Activated CD8-positive, alpha-beta T cell treated with anti-CD3 and anti-CD28 coated beads for 36 hours (primary cell): ENCODE measurements around the gene KLF9. TPM values are rescaled to one million over a fixed set of nuclear protein-coding genes. Genes with fewer than 3 reads are reported as not detected.

Experiments used
- ATAC-seq: fragments of 200-7000 bp; cut with Tn5 transposase; one replicate; pipeline ENCODE4 v1.10.0; 2021; ENCODE audit warnings: mild to moderate bottlenecking, moderate library complexity
- CTCF ChIA-PET: fragments of 350-600 bp; sonication (Branson Sonifier 250); formaldehyde crosslinking; loops from one replicate; lab custom pipeline; 2021; ENCODE audit warnings: antibody characterized with exemption; lab: Charles Lee
- POLR2A ChIA-PET: fragments of 350-600 bp; sonication (Branson Sonifier 250); formaldehyde crosslinking; loops from one replicate; lab custom pipeline; 2021; ENCODE audit warnings: antibody characterized with exemption; lab: Charles Lee
- DNase-seq: peaks from one replicate; pipeline ENCODE4 v3.0.0-alpha.2; 2020
- H3K27ac Mint-ChIP-seq: one replicate; pipeline ENCODE4 v1.8.0; 2021; ENCODE audit warnings: mild to moderate bottlenecking, mixed read lengths
- H3K27me3 Mint-ChIP-seq: one replicate; pipeline ENCODE4 v1.8.0; 2021; ENCODE audit warnings: mixed read lengths
- H3K36me3 Mint-ChIP-seq: one replicate; pipeline ENCODE4 v1.8.0; 2021; ENCODE audit warnings: low read depth, mixed read lengths
- H3K4me1 Mint-ChIP-seq: one replicate; pipeline ENCODE4 v1.8.0; 2021; ENCODE audit warnings: low read depth, mixed read lengths
- H3K4me3 Mint-ChIP-seq: one replicate; pipeline ENCODE4 v1.8.0; 2021; ENCODE audit warnings: mild to moderate bottlenecking, moderate library complexity, mixed read lengths
- H3K9me3 Mint-ChIP-seq: one replicate; pipeline ENCODE4 v1.8.0; 2021; ENCODE audit warnings: mixed read lengths
- intact Hi-C: fragments of 100-400 bp; cut with micrococcal nuclease; formaldehyde crosslinking; loops from one replicate; pipeline ENCODE4 v1.10.0; 2022
- total RNA-seq, 2 experiments: library from RNA; stranded (reverse); gene quantifications; one replicate each; pipeline ENCODE4 v1.2.3, GENCODE V29; 2021
- TF ChIP-seq, protein P1 (sequence below): fragments of 200-600 bp; IDR thresholded peaks from one replicate; pipeline ENCODE4 v1.8.0; 2022; ENCODE audit warnings: antibody characterized with exemption, mild to moderate bottlenecking

KLF9 gene
- total RNA-seq, 2 experiments from 2014 or later, result 19.0 to 20.1 TPM

DNA sequence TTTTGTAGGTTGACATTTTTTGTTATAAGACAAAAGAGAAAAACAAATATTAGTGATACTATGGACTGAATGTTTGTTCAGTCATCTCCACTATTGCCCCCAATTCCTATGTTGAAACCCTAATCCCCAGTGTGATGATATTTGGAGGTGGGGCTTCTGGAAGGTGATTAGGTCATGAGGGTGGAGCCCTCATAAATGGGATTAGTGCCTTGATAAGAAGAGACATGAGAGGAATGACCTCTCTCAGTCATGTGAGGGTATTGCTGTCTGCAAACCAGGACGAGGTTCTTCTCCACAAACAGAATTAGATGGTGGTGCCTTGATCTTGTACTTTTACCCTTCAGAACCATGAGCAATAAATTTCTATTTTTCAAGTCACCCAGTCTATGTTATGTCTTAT lies 34.5 kb upstream of the KLF9 start:
- Mint-ChIP-seq H3K36me3 (no peaks in the 10 kb centered on the region), H3K9me3 (no peaks in the 10 kb centered on the region), H3K4me1 (no peaks in the 10 kb centered on the region), H3K27ac (no peak overlapping the region), H3K4me3 (no peak overlapping the region), H3K27me3 (no peaks in the 10 kb centered on the region)
- ATAC-seq, result no peak
- ChIA-PET POLR2A (no interaction called here), CTCF (no interaction called here)
- DNase-seq, result no peak
- intact Hi-C loops, result no loop called here
- TF ChIP-seq, protein P1, sequence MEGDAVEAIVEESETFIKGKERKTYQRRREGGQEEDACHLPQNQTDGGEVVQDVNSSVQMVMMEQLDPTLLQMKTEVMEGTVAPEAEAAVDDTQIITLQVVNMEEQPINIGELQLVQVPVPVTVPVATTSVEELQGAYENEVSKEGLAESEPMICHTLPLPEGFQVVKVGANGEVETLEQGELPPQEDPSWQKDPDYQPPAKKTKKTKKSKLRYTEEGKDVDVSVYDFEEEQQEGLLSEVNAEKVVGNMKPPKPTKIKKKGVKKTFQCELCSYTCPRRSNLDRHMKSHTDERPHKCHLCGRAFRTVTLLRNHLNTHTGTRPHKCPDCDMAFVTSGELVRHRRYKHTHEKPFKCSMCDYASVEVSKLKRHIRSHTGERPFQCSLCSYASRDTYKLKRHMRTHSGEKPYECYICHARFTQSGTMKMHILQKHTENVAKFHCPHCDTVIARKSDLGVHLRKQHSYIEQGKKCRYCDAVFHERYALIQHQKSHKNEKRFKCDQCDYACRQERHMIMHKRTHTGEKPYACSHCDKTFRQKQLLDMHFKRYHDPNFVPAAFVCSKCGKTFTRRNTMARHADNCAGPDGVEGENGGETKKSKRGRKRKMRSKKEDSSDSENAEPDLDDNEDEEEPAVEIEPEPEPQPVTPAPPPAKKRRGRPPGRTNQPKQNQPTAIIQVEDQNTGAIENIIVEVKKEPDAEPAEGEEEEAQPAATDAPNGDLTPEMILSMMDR, result no peak

DNA sequence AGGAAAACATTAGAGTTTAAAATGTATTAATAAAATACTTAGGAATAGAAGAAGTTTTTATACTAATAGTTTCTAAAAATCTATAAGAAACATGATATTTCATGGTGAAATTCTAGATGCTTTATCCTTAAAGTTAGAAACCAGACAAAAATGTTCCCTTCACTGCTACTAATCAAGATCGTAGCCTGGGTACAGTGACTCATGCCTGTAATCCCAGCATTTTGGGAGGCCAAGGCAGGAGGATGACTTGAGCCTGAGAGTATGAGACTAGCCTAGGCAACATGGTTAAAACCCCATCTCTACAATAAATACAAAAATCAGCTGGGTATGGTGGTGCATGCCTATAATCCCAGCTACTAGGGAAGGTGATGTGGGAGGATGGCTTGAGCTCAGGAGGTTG lies 30.4 kb upstream of the KLF9 start:
- H3K27ac Mint-ChIP-seq, result no peak overlapping the region
- H3K9me3 Mint-ChIP-seq, result no peaks in the 10 kb centered on the region
- TF ChIP-seq, protein P1, result no peak
- POLR2A ChIA-PET, result no interaction called here
- H3K4me1 Mint-ChIP-seq, result no peaks in the 10 kb centered on the region
- CTCF ChIA-PET, result interaction anchor here (1.0 kb wide), 1 partner anchor 14 kb away, joined by 3 read pairs; no protein-coding TSS in a partner anchor
- intact Hi-C loops, result no loop called here
- ATAC-seq (no peak), DNase-seq (no peak)
- H3K36me3 Mint-ChIP-seq, result no peaks in the 10 kb centered on the region
- no peak overlapping the region for H3K4me3 Mint-ChIP-seq
- no peaks in the 10 kb centered on the region for H3K27me3 Mint-ChIP-seq

DNA sequence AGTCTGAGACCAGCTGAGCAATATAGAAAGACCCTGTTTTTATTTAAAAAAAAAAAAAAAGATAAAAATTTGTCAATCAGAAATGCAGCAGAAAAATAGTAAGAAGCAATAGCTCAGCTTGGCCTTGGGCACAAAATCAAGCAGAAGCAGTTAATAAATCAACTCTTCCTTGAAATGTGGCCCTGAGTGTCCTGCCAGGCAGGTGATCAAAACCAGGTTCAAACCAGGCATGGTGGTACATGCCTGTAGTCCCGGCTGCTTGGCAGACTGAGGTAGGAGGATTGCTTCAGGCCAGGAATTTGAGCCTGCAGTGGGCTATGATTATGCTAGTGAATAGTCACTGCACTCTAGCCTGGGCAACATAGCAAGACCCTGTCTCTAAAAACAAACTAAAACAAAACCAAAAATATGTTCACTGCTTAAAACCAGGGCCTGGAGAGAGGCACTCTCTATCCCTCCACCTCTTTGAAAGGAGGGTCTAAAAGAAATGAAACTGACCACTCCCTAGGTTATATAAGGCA lies 27.9 kb upstream of the KLF9 start:
- peaks cover 7% of the 10 kb centered on the region for H3K4me1 Mint-ChIP-seq
- CTCF ChIA-PET, result interaction anchor here (1.0 kb wide), 1 partner anchor 22 kb away, joined by 3 read pairs; no protein-coding TSS in a partner anchor
- no peaks in the 10 kb centered on the region for H3K36me3 Mint-ChIP-seq
- intact Hi-C loops, result no loop called here
- H3K4me3 Mint-ChIP-seq, result no peak overlapping the region
- TF ChIP-seq, protein P1, result no peak
- POLR2A ChIA-PET, result no interaction called here
- DNase-seq (no peak), ATAC-seq (no peak)
- H3K27ac Mint-ChIP-seq, result no peak overlapping the region
- H3K27me3 Mint-ChIP-seq, result no peaks in the 10 kb centered on the region
- H3K9me3 Mint-ChIP-seq, result no peaks in the 10 kb centered on the region

DNA sequence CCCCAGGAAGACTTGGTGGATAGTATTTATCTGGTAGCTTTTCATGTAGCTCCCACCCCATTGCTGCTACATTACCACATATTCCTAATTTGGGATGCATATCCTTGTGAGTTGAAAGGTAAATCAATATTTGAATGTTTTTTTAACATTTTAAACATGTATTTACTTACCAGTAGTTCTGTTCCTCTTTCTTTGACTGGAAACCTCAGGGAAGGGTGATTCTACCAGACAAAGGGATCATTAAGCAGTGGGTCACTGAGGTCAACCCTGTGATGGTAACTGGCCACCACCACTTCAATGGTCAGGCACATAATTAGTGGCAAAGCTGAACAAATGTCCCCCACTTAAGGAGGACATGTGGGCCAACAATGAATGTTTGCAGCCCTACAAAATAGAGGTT lies 27.2 kb upstream of the KLF9 start:
- Mint-ChIP-seq H3K27me3 (no peaks in the 10 kb centered on the region), H3K9me3 (no peaks in the 10 kb centered on the region), H3K27ac (no peak overlapping the region), H3K4me3 (no peak overlapping the region), H3K4me1 (peaks cover 7% of the 10 kb centered on the region), H3K36me3 (no peaks in the 10 kb centered on the region)
- ChIA-PET CTCF (interaction anchor here (1.0 kb wide), 1 partner anchor 23 kb away, joined by 3 read pairs; no protein-coding TSS in a partner anchor), POLR2A (no interaction called here)
- ATAC-seq (no peak), DNase-seq (no peak)
- TF ChIP-seq, protein P1, result no peak
- intact Hi-C loops, result no loop called here

DNA sequence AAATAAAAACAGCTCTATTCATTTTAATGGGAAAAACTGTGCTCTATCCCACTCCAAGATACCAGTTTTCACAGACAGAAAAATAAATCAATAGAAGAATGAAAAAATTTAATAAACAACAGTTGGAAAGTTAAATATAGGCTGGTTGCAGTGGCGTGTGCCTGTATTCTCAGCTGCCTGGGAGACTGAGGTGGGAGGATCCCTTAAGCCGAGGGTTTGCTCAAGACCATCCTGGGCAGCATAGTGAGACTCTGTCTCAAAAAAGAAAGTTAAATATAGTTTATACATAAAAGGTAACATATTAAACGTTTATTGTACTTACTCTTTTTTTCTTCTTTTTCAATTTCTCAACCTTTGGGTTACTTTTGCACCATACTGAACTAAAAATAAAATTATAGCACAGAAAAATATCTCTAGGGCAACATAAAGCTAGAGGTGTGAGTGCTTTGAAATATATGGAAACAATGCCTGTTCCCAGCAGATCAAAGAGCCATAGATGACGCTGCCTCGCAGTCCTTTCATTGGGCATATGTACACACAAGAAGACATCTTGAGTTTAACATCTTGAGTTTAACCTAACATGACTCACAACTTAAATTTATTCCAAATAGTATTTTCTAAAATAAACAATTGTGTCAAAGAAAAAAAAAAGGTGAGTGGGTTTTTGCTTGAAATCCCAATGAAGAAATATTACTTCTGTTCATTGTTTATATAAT lies 25.7 kb upstream of the KLF9 start:
- POLR2A ChIA-PET, result no interaction called here
- no peaks in the 10 kb centered on the region for H3K36me3 Mint-ChIP-seq
- intact Hi-C loops, result no loop called here
- TF ChIP-seq, protein P1, result no peak
- DNase-seq (no peak), ATAC-seq (peak; percentile 20)
- no peaks in the 10 kb centered on the region for H3K27me3 Mint-ChIP-seq
- H3K27ac Mint-ChIP-seq, result no peak overlapping the region
- H3K4me3 Mint-ChIP-seq, result no peak overlapping the region
- H3K9me3 Mint-ChIP-seq, result no peaks in the 10 kb centered on the region
- CTCF ChIA-PET, result interaction anchor here (1.4 kb wide), 1 partner anchor 113 kb away, joined by 4 read pairs; no protein-coding TSS in a partner anchor
- peaks cover 7% of the 10 kb centered on the region for H3K4me1 Mint-ChIP-seq
